WTC11 (cell line): ENCODE data around the gene SRXN1. TPM values are rescaled to one million over a fixed set of nuclear protein-coding genes. Genes with fewer than 3 reads are reported as not detected.
A peak's percentile ranks its signal among the peaks of the same experiment; 100 is the strongest.

ENCODE experiments used
- ATAC-seq: fragments of 200-7000 bp; cut with Tn5 transposase; 2 replicates; pipeline ENCODE4 v1.10.0; 2021; ENCODE audit warnings: mild to moderate bottlenecking, moderate library complexity
- CTCF ChIA-PET: fragments of 300-600 bp; sonication (Branson Sonifier 250); formaldehyde crosslinking; loops from one replicate; lab custom pipeline; 2021; ENCODE audit warnings: antibody characterized with exemption; lab: Charles Lee
- POLR2A ChIA-PET: fragments of 350-600 bp; sonication (Branson Sonifier 250); formaldehyde crosslinking; loops from one replicate; lab custom pipeline; 2021; ENCODE audit warnings: antibody characterized with exemption; lab: Charles Lee
- DNase-seq: peaks from one replicate; pipeline ENCODE4 v3.0.0; 2021; ENCODE audit warnings: low spot score
- H3K27ac Mint-ChIP-seq: 2 replicates; pipeline ENCODE4 v1.8.0; 2021; ENCODE audit warnings: mixed read lengths
- H3K27me3 Mint-ChIP-seq: 2 replicates; pipeline ENCODE4 v1.8.0; 2021; ENCODE audit warnings: low read depth, mild to moderate bottlenecking, moderate library complexity, mixed read lengths
- H3K36me3 Mint-ChIP-seq: 2 replicates; pipeline ENCODE4 v1.8.0; 2021; ENCODE audit warnings: mixed read lengths
- H3K4me1 Mint-ChIP-seq: 2 replicates; pipeline ENCODE4 v1.8.0; 2022; ENCODE audit warnings: mixed read lengths
- H3K4me3 Mint-ChIP-seq: 2 replicates; pipeline ENCODE4 v1.8.0; 2021; ENCODE audit warnings: mild to moderate bottlenecking, moderate library complexity, mixed read lengths
- H3K9me3 Mint-ChIP-seq: 2 replicates; pipeline ENCODE4 v1.8.0; 2021; ENCODE audit warnings: mixed read lengths
- CREB1 ChIP-seq: sonication (generic); formaldehyde crosslinking; IDR thresholded peaks from 2 replicates; pipeline ENCODE4 v1.8.0; 2023; ENCODE audit warnings: mild to moderate bottlenecking, missing genetic modification reagents
- FOXP1 ChIP-seq: sonication (generic); formaldehyde crosslinking; IDR thresholded peaks from 2 replicates; pipeline ENCODE4 v1.8.0; 2022; ENCODE audit warnings: missing genetic modification reagents, mild to moderate bottlenecking, moderate library complexity, borderline replicate concordance
- GRHL2 ChIP-seq: fragments of 250-450 bp; sonication (Bioruptor Pico); IDR thresholded peaks from 2 replicates; pipeline ENCODE4 v1.8.0; 2022; ENCODE audit warnings: mild to moderate bottlenecking, moderate library complexity; ENCODE audit not compliant: insufficient replicate concordance, severe bottlenecking
- GTF2I ChIP-seq: fragments of 250-450 bp; sonication (Bioruptor Pico); conservative IDR thresholded peaks from 2 replicates; pipeline ENCODE4 v1.4.0; 2021; ENCODE audit warnings: mild to moderate bottlenecking
- NR1H2 ChIP-seq: sonication (generic); formaldehyde crosslinking; IDR thresholded peaks from 2 replicates; pipeline ENCODE4 v1.9.0; 2021; ENCODE audit warnings: mild to moderate bottlenecking, moderate library complexity, missing genetic modification reagents
- PRRX2 ChIP-seq: fragments of 250-450 bp; sonication (Bioruptor Pico); IDR thresholded peaks from 2 replicates; pipeline ENCODE4 v1.8.0; 2021; ENCODE audit warnings: mild to moderate bottlenecking
- TEAD1 ChIP-seq: sonication (generic); formaldehyde crosslinking; IDR thresholded peaks from 2 replicates; pipeline ENCODE4 v1.8.0; 2022; ENCODE audit warnings: mild to moderate bottlenecking, missing genetic modification reagents
- TEAD4 ChIP-seq: sonication (generic); formaldehyde crosslinking; IDR thresholded peaks from 2 replicates; pipeline ENCODE4 v1.8.0; 2022; ENCODE audit warnings: mild to moderate bottlenecking, missing genetic modification reagents
- ZNF121 ChIP-seq: sonication (generic); formaldehyde crosslinking; IDR thresholded peaks from 2 replicates; pipeline ENCODE4 v1.8.0; 2023; ENCODE audit warnings: missing genetic modification reagents
- ZNF232 ChIP-seq: sonication (generic); formaldehyde crosslinking; IDR thresholded peaks from 2 replicates; pipeline ENCODE4 v1.8.0; 2022; ENCODE audit warnings: mild to moderate bottlenecking, missing genetic modification reagents
- ZNF396 ChIP-seq: fragments of 250-450 bp; sonication (Bioruptor Pico); IDR thresholded peaks from 2 replicates; pipeline ENCODE4 v1.8.0; 2021; ENCODE audit warnings: mild to moderate bottlenecking, moderate library complexity, borderline replicate concordance
- total RNA-seq: library from RNA; stranded (reverse); gene quantifications from 3 replicates; pipeline ENCODE4 v1.2.3, GENCODE V29; 2021
- TF ChIP-seq, protein P1 (sequence below): sonication (generic); formaldehyde crosslinking; IDR thresholded peaks from 2 replicates; pipeline ENCODE4 v1.8.1; 2023; ENCODE audit warnings: mild to moderate bottlenecking, missing genetic modification reagents, moderate library complexity
- TF ChIP-seq, protein P2 (sequence below): sonication (generic); formaldehyde crosslinking; IDR thresholded peaks from 2 replicates; pipeline ENCODE4 v1.8.0; 2022; ENCODE audit warnings: mild to moderate bottlenecking, missing genetic modification reagents
- TF ChIP-seq, protein P3 (sequence below): sonication (generic); formaldehyde crosslinking; IDR thresholded peaks from 2 replicates; pipeline ENCODE4 v1.8.1; 2023; ENCODE audit warnings: mild to moderate bottlenecking, missing genetic modification reagents
- TF ChIP-seq, protein P4 (sequence below): sonication (generic); formaldehyde crosslinking; IDR thresholded peaks from 2 replicates; pipeline ENCODE4 v1.8.1; 2023; ENCODE audit warnings: mild to moderate bottlenecking, missing genetic modification reagents, moderate library complexity
- TF ChIP-seq, protein P5 (sequence below): sonication (generic); formaldehyde crosslinking; IDR thresholded peaks from 2 replicates; pipeline ENCODE4 v1.8.0; 2022; ENCODE audit warnings: mild to moderate bottlenecking, missing genetic modification reagents
- TF ChIP-seq, protein P6 (sequence below): sonication (generic); formaldehyde crosslinking; IDR thresholded peaks from 2 replicates; pipeline ENCODE4 v1.8.1; 2022; ENCODE audit warnings: mild to moderate bottlenecking, moderate library complexity, missing genetic modification reagents
- TF ChIP-seq, protein P7 (sequence below): fragments of 250-450 bp; sonication (Bioruptor Pico); IDR thresholded peaks from 2 replicates; pipeline ENCODE4 v1.9.0; 2021; ENCODE audit warnings: mild to moderate bottlenecking, borderline replicate concordance

The SRXN1 gene
- total RNA-seq, 1 experiment from 2014 or later = 23.0 TPM

DNA sequence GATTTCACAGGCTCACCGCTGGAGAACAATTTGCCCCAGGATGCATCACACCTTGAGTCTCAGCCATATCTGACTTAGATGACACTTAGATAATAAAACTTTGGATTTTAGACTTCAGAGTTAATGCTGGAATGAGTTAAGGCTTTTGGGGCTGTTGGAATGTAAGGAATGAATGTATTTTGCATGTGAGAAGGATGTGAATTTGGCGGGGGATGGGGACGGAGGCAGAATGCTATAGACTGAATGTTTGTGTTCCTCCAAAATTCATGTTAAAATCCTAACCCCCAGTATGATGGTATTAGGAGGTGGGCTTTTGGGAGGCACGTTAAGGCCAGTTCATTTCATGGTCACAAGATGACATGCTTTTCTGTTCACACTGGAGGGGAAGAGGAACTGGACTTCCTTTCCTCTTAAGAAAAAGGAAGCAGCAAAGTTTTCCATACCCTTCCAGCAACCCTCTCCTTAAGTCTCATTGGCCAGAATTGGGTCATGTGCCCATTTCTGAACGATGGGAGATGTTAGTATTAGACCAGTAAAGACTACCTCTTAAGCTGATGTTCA lies 5.8 kb upstream of the SRXN1 start:
- ATAC-seq (peak; percentile 41), DNase-seq (peak; percentile 33)
- Mint-ChIP-seq H3K27ac (peak overlapping the region; percentile 85), H3K4me1 (peaks cover 79% of the 10 kb centered on the region), H3K4me3 (peak overlapping the region; percentile 17; the same call in 1 of the 2 replicates), H3K27me3 (peaks cover 37% of the 10 kb centered on the region), H3K36me3 (no peaks in the 10 kb centered on the region), H3K9me3 (no peaks in the 10 kb centered on the region)
- CTCF ChIA-PET = interaction anchor here (1.0 to 3.5 kb wide), 4 partner anchors 9 to 81 kb away, joined by 4 to 34 read pairs (median 14); no protein-coding TSS in a partner anchor
- TF ChIP-seq PRRX2 (CRISPR knock-in tag) (no peak), TEAD1 (CRISPR knock-in tag) (peak; percentile 90; the same call in 1 of the 2 replicates), ZNF232 (CRISPR knock-in tag) (no peak), TEAD4 (CRISPR knock-in tag) (peak; percentile 82), NR1H2 (CRISPR knock-in tag) (no peak), GRHL2 (CRISPR knock-in tag) (no peak), ZNF396 (CRISPR knock-in tag) (no peak), ZNF121 (CRISPR knock-in tag) (no peak), CREB1 (CRISPR knock-in tag) (no peak), GTF2I (CRISPR knock-in tag) (no peak)
- TF ChIP-seq, protein P1, sequence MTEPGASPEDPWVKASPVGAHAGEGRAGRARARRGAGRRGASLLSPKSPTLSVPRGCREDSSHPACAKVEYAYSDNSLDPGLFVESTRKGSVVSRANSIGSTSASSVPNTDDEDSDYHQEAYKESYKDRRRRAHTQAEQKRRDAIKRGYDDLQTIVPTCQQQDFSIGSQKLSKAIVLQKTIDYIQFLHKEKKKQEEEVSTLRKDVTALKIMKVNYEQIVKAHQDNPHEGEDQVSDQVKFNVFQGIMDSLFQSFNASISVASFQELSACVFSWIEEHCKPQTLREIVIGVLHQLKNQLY (CRISPR knock-in tag) = no peak
- TF ChIP-seq, protein P2, sequence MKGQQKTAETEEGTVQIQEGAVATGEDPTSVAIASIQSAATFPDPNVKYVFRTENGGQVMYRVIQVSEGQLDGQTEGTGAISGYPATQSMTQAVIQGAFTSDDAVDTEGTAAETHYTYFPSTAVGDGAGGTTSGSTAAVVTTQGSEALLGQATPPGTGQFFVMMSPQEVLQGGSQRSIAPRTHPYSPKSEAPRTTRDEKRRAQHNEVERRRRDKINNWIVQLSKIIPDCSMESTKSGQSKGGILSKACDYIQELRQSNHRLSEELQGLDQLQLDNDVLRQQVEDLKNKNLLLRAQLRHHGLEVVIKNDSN (CRISPR knock-in tag) = peak; percentile 87
- TF ChIP-seq, protein P3, sequence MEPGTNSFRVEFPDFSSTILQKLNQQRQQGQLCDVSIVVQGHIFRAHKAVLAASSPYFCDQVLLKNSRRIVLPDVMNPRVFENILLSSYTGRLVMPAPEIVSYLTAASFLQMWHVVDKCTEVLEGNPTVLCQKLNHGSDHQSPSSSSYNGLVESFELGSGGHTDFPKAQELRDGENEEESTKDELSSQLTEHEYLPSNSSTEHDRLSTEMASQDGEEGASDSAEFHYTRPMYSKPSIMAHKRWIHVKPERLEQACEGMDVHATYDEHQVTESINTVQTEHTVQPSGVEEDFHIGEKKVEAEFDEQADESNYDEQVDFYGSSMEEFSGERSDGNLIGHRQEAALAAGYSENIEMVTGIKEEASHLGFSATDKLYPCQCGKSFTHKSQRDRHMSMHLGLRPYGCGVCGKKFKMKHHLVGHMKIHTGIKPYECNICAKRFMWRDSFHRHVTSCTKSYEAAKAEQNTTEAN (CRISPR knock-in tag) = no peak
- TF ChIP-seq, protein P4, sequence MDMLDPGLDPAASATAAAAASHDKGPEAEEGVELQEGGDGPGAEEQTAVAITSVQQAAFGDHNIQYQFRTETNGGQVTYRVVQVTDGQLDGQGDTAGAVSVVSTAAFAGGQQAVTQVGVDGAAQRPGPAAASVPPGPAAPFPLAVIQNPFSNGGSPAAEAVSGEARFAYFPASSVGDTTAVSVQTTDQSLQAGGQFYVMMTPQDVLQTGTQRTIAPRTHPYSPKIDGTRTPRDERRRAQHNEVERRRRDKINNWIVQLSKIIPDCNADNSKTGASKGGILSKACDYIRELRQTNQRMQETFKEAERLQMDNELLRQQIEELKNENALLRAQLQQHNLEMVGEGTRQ (CRISPR knock-in tag) = peak; percentile 86
- TF ChIP-seq, protein P5, sequence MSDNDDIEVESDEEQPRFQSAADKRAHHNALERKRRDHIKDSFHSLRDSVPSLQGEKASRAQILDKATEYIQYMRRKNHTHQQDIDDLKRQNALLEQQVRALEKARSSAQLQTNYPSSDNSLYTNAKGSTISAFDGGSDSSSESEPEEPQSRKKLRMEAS = no peak
- POLR2A ChIA-PET = no interaction called here

DNA sequence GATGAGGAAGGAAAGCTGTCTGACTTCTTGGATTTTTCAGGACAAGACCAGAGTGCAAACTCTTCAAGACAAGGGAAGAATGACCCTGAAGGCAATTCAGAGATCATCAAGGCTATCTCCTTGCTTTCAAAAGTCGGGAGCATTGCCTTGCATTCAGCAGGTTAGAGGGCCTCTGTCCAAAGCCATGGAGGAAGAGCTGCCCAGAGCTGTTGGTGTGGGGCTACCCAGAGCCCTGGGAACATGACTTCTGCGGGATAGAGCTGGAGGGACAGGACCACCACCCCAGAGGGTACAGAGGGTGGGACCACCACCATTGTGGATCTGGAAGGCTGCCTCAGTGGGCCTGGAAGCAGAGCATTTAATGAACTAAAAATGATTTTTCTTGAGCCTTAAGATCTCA lies 5.2 kb upstream of the SRXN1 start:
- peaks cover 31% of the 10 kb centered on the region for H3K27me3 Mint-ChIP-seq
- DNase-seq = no peak
- H3K27ac Mint-ChIP-seq = peak overlapping the region; percentile 85
- H3K4me3 Mint-ChIP-seq = peak overlapping the region; percentile 2; the same call in 1 of the 2 replicates
- TF ChIP-seq TEAD1 (CRISPR knock-in tag) (no peak), ZNF232 (CRISPR knock-in tag) (no peak), GRHL2 (CRISPR knock-in tag) (no peak), FOXP1 (CRISPR knock-in tag) (no peak)
- TF ChIP-seq, protein P6, sequence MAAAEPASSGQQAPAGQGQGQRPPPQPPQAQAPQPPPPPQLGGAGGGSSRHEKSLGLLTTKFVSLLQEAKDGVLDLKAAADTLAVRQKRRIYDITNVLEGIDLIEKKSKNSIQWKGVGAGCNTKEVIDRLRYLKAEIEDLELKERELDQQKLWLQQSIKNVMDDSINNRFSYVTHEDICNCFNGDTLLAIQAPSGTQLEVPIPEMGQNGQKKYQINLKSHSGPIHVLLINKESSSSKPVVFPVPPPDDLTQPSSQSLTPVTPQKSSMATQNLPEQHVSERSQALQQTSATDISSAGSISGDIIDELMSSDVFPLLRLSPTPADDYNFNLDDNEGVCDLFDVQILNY (CRISPR knock-in tag) = no peak
- TF ChIP-seq, protein P7, sequence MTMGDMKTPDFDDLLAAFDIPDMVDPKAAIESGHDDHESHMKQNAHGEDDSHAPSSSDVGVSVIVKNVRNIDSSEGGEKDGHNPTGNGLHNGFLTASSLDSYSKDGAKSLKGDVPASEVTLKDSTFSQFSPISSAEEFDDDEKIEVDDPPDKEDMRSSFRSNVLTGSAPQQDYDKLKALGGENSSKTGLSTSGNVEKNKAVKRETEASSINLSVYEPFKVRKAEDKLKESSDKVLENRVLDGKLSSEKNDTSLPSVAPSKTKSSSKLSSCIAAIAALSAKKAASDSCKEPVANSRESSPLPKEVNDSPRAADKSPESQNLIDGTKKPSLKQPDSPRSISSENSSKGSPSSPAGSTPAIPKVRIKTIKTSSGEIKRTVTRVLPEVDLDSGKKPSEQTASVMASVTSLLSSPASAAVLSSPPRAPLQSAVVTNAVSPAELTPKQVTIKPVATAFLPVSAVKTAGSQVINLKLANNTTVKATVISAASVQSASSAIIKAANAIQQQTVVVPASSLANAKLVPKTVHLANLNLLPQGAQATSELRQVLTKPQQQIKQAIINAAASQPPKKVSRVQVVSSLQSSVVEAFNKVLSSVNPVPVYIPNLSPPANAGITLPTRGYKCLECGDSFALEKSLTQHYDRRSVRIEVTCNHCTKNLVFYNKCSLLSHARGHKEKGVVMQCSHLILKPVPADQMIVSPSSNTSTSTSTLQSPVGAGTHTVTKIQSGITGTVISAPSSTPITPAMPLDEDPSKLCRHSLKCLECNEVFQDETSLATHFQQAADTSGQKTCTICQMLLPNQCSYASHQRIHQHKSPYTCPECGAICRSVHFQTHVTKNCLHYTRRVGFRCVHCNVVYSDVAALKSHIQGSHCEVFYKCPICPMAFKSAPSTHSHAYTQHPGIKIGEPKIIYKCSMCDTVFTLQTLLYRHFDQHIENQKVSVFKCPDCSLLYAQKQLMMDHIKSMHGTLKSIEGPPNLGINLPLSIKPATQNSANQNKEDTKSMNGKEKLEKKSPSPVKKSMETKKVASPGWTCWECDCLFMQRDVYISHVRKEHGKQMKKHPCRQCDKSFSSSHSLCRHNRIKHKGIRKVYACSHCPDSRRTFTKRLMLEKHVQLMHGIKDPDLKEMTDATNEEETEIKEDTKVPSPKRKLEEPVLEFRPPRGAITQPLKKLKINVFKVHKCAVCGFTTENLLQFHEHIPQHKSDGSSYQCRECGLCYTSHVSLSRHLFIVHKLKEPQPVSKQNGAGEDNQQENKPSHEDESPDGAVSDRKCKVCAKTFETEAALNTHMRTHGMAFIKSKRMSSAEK (CRISPR knock-in tag) = peak; percentile 6; the same call in 1 of the 2 replicates
- TF ChIP-seq, all 79 proteins: peak for 1
- peaks cover 82% of the 10 kb centered on the region for H3K4me1 Mint-ChIP-seq
- ATAC-seq = peak; percentile 11
- ChIA-PET CTCF (interaction anchor here (1.0 to 3.5 kb wide), 4 partner anchors 10 to 81 kb away, joined by 4 to 34 read pairs (median 14); no protein-coding TSS in a partner anchor), POLR2A (interaction anchor here (0.5 kb wide), 1 partner anchor 48 kb away, joined by 3 read pairs; no protein-coding TSS in a partner anchor)
- H3K36me3 Mint-ChIP-seq = no peaks in the 10 kb centered on the region
- no peaks in the 10 kb centered on the region for H3K9me3 Mint-ChIP-seq
